RWPE2 (cell line): ENCODE measurements around the gene NUDT9.

ENCODE experiments used
- ATAC-seq: fragments of 200-7000 bp; cut with Tn5 transposase; 3 replicates; pipeline ENCODE4 v1.9.1; 2021; ENCODE audit warnings: low read depth
- DNase-seq: peaks from one replicate; pipeline ENCODE4 v3.0.0-alpha.2; 2020; ENCODE audit warnings: low spot score
- H3K27ac ChIP-seq: fragments of 450-650 bp; 2 replicates; pipeline ENCODE4 v1.5.1; 2017; ENCODE audit warnings: mild to moderate bottlenecking; ENCODE audit not compliant: poor library complexity, severe bottlenecking
- H3K27me3 ChIP-seq: fragments of 250-450 bp; sonication (Bioruptor Pico); 2 replicates; pipeline ENCODE4 v1.5.1; 2021; ENCODE audit warnings: mild to moderate bottlenecking, moderate library complexity; ENCODE audit not compliant: insufficient read depth, poor library complexity, severe bottlenecking
- H3K36me3 ChIP-seq: fragments of 250-450 bp; sonication (Bioruptor Pico); 2 replicates; pipeline ENCODE4 v1.5.1; 2020; ENCODE audit warnings: low read depth, mild to moderate bottlenecking, moderate library complexity
- H3K4me1 ChIP-seq: fragments of 250-450 bp; sonication (Bioruptor Pico); 2 replicates; pipeline ENCODE4 v1.5.1; 2021; ENCODE audit warnings: mild to moderate bottlenecking, moderate library complexity; ENCODE audit not compliant: insufficient read depth, poor library complexity, severe bottlenecking
- H3K4me3 ChIP-seq: fragments of 250-450 bp; sonication (Bioruptor Pico); 2 replicates; pipeline ENCODE4 v1.5.1; 2021; ENCODE audit warnings: mild to moderate bottlenecking, moderate library complexity; ENCODE audit not compliant: severe bottlenecking
- H3K9me3 ChIP-seq: fragments of 250-450 bp; sonication (Bioruptor Pico); 2 replicates; pipeline ENCODE4 v1.5.1; 2021; ENCODE audit warnings: mild to moderate bottlenecking, moderate library complexity; ENCODE audit not compliant: severe bottlenecking
- TF ChIP-seq, protein P1 (sequence below): fragments of 450-650 bp; IDR thresholded peaks from one replicate; pipeline ENCODE4 v1.5.1; 2017; ENCODE audit warnings: mild to moderate bottlenecking, moderate library complexity; ENCODE audit not compliant: poor library complexity, severe bottlenecking

NUDT9 gene, protein sequence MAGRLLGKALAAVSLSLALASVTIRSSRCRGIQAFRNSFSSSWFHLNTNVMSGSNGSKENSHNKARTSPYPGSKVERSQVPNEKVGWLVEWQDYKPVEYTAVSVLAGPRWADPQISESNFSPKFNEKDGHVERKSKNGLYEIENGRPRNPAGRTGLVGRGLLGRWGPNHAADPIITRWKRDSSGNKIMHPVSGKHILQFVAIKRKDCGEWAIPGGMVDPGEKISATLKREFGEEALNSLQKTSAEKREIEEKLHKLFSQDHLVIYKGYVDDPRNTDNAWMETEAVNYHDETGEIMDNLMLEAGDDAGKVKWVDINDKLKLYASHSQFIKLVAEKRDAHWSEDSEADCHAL

DNA sequence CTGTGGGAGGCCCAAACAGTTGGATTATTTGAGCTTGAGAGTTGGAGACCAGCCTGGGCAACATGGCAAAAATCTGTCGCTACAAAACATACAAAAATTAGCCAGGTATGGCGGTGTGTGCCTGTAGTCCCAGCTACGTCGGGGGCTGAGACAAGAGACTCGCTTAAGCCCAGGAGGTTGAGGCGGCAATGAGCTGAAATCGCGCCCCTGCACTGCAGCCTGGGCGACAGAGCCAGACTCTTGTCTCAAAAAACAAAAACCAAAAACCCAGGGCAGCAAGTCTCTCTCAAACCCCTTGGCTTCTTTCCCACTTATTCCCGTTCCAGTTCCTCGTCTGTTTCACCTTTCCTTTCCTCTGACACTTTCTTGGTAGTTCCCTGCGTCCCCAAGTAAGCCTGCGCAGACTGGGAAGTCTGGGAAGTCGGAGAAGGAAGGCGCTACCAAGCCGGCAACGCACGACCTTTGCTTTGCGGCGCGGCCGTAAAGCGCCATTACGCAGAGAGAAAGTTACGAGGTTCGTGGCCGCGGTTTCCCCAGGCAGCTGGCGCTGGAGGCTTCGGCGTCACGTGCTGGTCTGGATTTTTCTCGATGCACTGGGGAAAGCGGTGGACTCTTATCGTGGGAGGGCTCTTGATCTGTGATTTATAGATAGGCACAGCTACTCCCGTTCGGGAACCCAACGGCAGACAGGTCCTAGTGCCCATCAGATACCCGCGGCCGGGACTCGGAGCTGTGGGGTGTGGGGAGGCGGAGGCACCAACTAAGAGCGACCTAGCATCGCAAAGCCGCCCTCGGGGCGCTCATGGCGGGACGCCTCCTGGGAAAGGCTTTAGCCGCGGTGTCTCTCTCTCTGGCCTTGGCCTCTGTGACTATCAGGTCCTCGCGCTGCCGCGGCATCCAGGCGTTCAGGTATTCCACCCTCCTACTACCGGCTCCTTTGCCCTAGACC lies at the start of gene NUDT9:
Gene NUDT9 (plus strand): TSS at position 470 of the 949 bp plus-strand sequence. CDS start 333 bp downstream, at position 803.
- peaks cover 15% of the 10 kb centered on the region for H3K4me1 ChIP-seq
- DNase-seq (peak; percentile 90), ATAC-seq (peak; percentile 92)
- H3K27me3 ChIP-seq, result no peaks in the 10 kb centered on the region
- TF ChIP-seq, protein P1, sequence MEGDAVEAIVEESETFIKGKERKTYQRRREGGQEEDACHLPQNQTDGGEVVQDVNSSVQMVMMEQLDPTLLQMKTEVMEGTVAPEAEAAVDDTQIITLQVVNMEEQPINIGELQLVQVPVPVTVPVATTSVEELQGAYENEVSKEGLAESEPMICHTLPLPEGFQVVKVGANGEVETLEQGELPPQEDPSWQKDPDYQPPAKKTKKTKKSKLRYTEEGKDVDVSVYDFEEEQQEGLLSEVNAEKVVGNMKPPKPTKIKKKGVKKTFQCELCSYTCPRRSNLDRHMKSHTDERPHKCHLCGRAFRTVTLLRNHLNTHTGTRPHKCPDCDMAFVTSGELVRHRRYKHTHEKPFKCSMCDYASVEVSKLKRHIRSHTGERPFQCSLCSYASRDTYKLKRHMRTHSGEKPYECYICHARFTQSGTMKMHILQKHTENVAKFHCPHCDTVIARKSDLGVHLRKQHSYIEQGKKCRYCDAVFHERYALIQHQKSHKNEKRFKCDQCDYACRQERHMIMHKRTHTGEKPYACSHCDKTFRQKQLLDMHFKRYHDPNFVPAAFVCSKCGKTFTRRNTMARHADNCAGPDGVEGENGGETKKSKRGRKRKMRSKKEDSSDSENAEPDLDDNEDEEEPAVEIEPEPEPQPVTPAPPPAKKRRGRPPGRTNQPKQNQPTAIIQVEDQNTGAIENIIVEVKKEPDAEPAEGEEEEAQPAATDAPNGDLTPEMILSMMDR, result no peak
- no peaks in the 10 kb centered on the region for H3K9me3 ChIP-seq
- H3K4me3 ChIP-seq, result peak within 1 kb of the TSS; percentile 53
- peaks cover 4% of the 10 kb centered on the region; the same call in 1 of the 2 replicates for H3K36me3 ChIP-seq
- peak within 1 kb of the TSS; percentile 64 for H3K27ac ChIP-seq

DNA sequence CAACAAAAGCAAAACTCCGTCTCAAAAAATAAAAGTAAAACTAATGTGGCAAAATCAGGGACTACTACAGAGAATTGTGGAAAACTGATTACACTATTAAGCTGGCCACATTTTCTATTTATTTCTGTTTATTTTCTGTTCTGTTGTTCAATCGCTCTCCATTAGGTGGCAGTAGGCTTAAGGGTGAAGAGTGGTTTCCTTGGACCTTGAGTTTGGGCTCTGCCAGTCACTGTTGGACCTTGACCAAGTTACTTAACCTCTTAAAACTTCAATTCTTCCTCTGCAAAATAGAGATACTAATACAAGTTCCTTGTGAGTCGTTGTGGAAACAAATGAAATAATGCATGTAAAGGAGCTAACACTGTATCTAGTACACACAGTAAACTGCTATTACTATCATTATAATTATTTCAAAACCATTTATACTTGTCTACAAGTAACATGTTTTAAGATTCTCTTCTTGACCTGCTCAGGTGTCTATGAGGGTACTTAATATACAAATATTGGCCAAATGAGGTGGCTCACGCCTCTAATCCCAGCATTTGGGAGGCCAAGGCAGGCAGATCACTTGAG lies 46.6 kb upstream of the NUDT9 start:
- no peak overlapping the region for H3K4me3 ChIP-seq
- H3K36me3 ChIP-seq, result no peaks in the 10 kb centered on the region
- no peak for DNase-seq
- H3K27ac ChIP-seq, result no peak overlapping the region
- H3K4me1 ChIP-seq, result peaks cover 5% of the 10 kb centered on the region
- TF ChIP-seq, protein P1, result peak; percentile 79
- no peak for ATAC-seq
- no peaks in the 10 kb centered on the region for H3K27me3 ChIP-seq
- H3K9me3 ChIP-seq, result no peaks in the 10 kb centered on the region

DNA sequence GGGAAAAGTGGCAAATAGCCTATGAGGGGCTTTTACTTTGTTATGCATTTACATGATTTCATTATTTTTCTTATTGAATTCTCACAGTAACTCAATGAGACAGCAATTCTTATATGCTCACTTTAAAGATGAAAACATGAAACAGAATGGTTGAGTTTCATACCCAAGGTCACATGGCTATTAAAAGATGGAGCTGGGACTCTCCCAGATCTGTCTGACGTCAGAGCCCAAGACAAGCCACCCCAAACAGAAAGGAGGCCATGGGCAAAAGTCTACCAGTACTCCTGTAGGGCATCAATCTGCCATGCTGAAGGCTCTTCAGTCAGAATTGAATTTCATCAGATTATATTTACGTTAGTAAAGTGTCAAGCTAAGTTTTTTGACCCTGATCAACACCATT lies 44.6 kb upstream of the NUDT9 start:
- H3K4me1 ChIP-seq, result peaks cover 5% of the 10 kb centered on the region
- no peak for DNase-seq
- H3K36me3 ChIP-seq, result no peaks in the 10 kb centered on the region
- TF ChIP-seq, protein P1, result no peak
- no peak for ATAC-seq
- H3K27me3 ChIP-seq, result no peaks in the 10 kb centered on the region
- no peaks in the 10 kb centered on the region for H3K9me3 ChIP-seq
- H3K4me3 ChIP-seq, result no peak overlapping the region
- H3K27ac ChIP-seq, result no peak overlapping the region

DNA sequence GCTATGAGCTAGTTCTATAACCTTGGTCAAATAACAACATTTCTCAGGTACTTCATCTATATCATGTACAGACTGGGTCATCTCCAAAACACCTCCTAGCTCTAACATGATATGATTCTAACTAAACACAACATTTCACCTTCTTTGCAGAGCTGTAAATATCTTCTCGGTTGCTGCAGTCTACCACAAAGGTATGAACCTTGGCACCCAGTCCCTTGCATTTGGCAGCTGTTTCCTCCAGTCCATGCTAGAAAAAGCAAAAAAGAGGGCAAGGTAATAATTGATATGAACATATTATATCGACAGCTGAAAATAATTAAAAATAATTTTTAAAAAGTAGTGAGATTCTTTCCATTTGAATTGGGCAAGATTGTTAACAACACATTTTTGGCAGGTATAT lies 40.3 kb upstream of the NUDT9 start:
- TF ChIP-seq, protein P1, result no peak
- no peak overlapping the region for H3K27ac ChIP-seq
- no peaks in the 10 kb centered on the region for H3K27me3 ChIP-seq
- H3K4me1 ChIP-seq, result no peaks in the 10 kb centered on the region
- ATAC-seq (no peak), DNase-seq (no peak)
- no peaks in the 10 kb centered on the region for H3K36me3 ChIP-seq
- no peaks in the 10 kb centered on the region for H3K9me3 ChIP-seq
- H3K4me3 ChIP-seq, result no peak overlapping the region
